Lung (tissue), 12 donors: ENCODE data around the gene PDE4B. TPM values are rescaled to one million over a fixed set of nuclear protein-coding genes. Genes with fewer than 3 reads are reported as not detected.

Experiments
- ATAC-seq: fragments of 200-7000 bp; cut with Tn5 transposase; one replicate; pipeline ENCODE4 v1.9.1; 2020; ENCODE audit warnings: moderate number of reproducible peaks; ENCODE audit not compliant: insufficient read depth, low FRiP score
- DNase-seq, 3 donors: peaks; one replicate each; pipeline ENCODE4 v3.0.0-alpha.2; 2013 to 2017
- H3K27ac ChIP-seq, 2 donors: one replicate each; pipeline ENCODE4 v1.5.1; 2013; ENCODE audit warnings: mild to moderate bottlenecking in 2 of 2, moderate library complexity in 2 of 2, control low read depth in 1 of 2, inconsistent platforms in 1 of 2, low read depth in 1 of 2, low read length in 1 of 2
- H3K27me3 ChIP-seq, 3 donors: one replicate each; pipeline ENCODE4 v1.5.1; 2013; ENCODE audit warnings: low read length in 2 of 3; ENCODE audit not compliant: control insufficient read depth in 3 of 3, insufficient read depth in 3 of 3
- H3K36me3 ChIP-seq, 4 donors: one replicate each; pipeline ENCODE4 v1.5.1; 2013; ENCODE audit warnings: low read length in 4 of 4, mild to moderate bottlenecking in 1 of 4, moderate library complexity in 1 of 4; ENCODE audit not compliant: control insufficient read depth in 4 of 4, insufficient read depth in 4 of 4
- H3K4me1 ChIP-seq, 5 donors: one replicate each; pipeline ENCODE4 v1.5.1; 2013; ENCODE audit warnings: low read length in 5 of 5, mild to moderate bottlenecking in 2 of 5, moderate library complexity in 1 of 5; ENCODE audit not compliant: control insufficient read depth in 5 of 5, insufficient read depth in 5 of 5
- H3K4me3 ChIP-seq: one replicate; pipeline ENCODE4 v1.5.1; 2013; ENCODE audit warnings: mild to moderate bottlenecking, control low read depth, moderate library complexity
- H3K9ac ChIP-seq, 2 donors: one replicate each; pipeline ENCODE4 v1.5.1; 2013; ENCODE audit warnings: low read length in 2 of 2, control low read depth in 1 of 2; ENCODE audit not compliant: insufficient read depth in 1 of 2
- H3K9me3 ChIP-seq, 4 donors: one replicate each; pipeline ENCODE4 v1.5.1; 2013; ENCODE audit warnings: low read length in 3 of 4, mild to moderate bottlenecking in 1 of 4, moderate library complexity in 1 of 4; ENCODE audit not compliant: control insufficient read depth in 4 of 4, insufficient read depth in 3 of 4
- WGBS, 2 donors: extraction: QIAGEN DNeasy Blood & Tissue Kit; methylation state at CpG; one replicate each; pipeline ENCODE4 v1.1.7; 2013; 5-methylcytosine and 5-hydroxymethylcytosine counted together
- polyA plus RNA-seq, 2 donors: library from polyadenylated mRNA; stranded (reverse); fragments of 200-250 nt; gene quantifications; one replicate each; pipeline ENCODE4 v1.2.1, GENCODE V29; 2013
- total RNA-seq, 2 donors: library from RNA; depleted of rRNA in 1 of 2; stranded (reverse); fragments of >200 nt in 1 of 2; gene quantifications; one replicate each; pipeline ENCODE4 v1.2.1, GENCODE V29; 2014 to 2021
- TF ChIP-seq, protein P1 (sequence below): IDR thresholded peaks from 2 replicates; pipeline ENCODE4 v1.5.1; 2012; ENCODE audit warnings: mild to moderate bottlenecking; ENCODE audit errors: control extremely low read depth, extremely low read depth
- donor health status: control.
- donor health status: control.
- donor health status: Bipolar disorder and iron deficiency.
- donor health status: healthy.
- donor health status: DM: yes; HTN: yes; CAD: no.

PDE4B gene
- total and polyA plus RNA-seq, 4 donors: 4.0 to 96.2 (median 20.2) TPM

DNA sequence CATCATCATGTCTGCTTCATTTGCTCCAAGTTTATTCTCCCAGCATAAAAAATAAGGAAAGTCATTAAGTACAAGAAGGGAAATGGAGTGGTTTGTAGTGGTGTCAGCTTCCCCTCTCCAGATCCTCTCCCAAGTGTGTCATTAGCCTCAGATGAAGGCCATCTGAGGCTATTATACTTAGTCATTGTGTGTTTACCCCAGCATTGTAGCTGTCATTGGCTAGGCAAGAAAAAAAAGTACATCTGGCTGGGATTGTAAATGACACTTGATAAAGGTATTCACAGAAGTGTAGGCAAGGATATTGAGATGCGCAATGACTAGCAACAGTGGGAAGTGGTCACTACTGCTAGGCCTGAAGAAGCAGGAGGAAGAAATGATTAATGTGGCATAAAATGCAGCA lies 424.3 kb downstream of the PDE4B start:
- Histone ChIP-seq H3K36me3 (no peaks in the 10 kb centered on the region), H3K9ac (no peak overlapping the region), H3K4me3 (no peak overlapping the region), H3K9me3 (no peaks in the 10 kb centered on the region), H3K27ac (no peak overlapping the region), H3K27me3 (no peaks in the 10 kb centered on the region), H3K4me1 (no peaks in the 10 kb centered on the region)
- ATAC-seq: no peak
- no peak for DNase-seq
- 98 to 100% methylated on average over 1 of the region's 1 CpG for WGBS, 2 donors
- TF ChIP-seq, protein P1, sequence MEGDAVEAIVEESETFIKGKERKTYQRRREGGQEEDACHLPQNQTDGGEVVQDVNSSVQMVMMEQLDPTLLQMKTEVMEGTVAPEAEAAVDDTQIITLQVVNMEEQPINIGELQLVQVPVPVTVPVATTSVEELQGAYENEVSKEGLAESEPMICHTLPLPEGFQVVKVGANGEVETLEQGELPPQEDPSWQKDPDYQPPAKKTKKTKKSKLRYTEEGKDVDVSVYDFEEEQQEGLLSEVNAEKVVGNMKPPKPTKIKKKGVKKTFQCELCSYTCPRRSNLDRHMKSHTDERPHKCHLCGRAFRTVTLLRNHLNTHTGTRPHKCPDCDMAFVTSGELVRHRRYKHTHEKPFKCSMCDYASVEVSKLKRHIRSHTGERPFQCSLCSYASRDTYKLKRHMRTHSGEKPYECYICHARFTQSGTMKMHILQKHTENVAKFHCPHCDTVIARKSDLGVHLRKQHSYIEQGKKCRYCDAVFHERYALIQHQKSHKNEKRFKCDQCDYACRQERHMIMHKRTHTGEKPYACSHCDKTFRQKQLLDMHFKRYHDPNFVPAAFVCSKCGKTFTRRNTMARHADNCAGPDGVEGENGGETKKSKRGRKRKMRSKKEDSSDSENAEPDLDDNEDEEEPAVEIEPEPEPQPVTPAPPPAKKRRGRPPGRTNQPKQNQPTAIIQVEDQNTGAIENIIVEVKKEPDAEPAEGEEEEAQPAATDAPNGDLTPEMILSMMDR: no peak

DNA sequence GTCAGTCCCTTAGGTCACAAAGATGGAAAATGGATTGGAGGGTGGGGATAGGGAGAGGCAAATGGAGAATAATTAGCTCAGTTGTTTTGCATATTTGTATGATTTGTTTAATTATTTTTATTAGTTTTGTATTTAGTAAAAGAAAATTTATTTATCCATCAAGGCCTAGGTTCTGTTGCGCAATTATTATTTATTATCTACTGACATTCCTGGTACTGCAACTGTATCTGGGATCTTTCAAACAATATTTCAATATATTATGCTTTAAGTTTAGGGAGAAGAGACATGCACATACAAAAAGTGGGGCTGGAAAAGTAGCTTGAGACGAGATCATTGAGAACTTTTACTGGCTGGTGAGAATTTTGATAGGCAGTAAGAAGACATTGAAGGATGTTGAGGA lies 424.9 kb downstream of the PDE4B start:
- TF ChIP-seq, protein P1: no peak
- 95% methylated on average over 2 of the region's 2 CpGs for WGBS, 2 donors
- no peaks in the 10 kb centered on the region for H3K4me1 ChIP-seq
- DNase-seq (no peak), ATAC-seq (no peak)
- H3K36me3 ChIP-seq: no peaks in the 10 kb centered on the region
- no peak overlapping the region for H3K4me3 ChIP-seq
- no peak overlapping the region for H3K27ac ChIP-seq
- no peaks in the 10 kb centered on the region for H3K9me3 ChIP-seq
- H3K27me3 ChIP-seq: no peaks in the 10 kb centered on the region
- no peak overlapping the region for H3K9ac ChIP-seq

DNA sequence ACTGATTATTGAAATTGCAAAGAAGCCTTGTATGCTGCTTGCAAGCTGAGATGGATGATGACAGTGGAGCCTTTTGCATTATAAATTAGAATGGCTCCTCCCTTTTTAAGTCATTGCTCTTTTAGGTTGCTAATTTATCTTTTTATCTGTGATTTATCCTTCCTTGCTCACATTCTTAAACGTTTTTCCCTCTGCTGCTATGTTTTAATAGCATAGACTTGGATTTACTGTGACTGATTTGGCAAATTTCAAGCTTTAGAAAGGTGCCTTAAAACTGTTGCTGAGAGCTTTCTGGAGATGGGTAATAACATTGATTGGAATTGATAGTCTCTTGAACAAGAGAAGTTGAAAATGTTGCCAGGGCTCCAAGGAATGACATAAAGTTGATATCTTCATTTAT lies 427.8 kb downstream of the PDE4B start:
- Histone ChIP-seq H3K4me1 (no peaks in the 10 kb centered on the region), H3K27me3 (no peaks in the 10 kb centered on the region), H3K9ac (no peak overlapping the region), H3K36me3 (no peaks in the 10 kb centered on the region), H3K9me3 (no peaks in the 10 kb centered on the region), H3K27ac (no peak overlapping the region), H3K4me3 (no peak overlapping the region)
- ATAC-seq: no peak
- TF ChIP-seq, protein P1: no peak
- WGBS, 2 donors: 23 to 34% methylated on average over 1 of the region's 1 CpG
- DNase-seq: no peak

DNA sequence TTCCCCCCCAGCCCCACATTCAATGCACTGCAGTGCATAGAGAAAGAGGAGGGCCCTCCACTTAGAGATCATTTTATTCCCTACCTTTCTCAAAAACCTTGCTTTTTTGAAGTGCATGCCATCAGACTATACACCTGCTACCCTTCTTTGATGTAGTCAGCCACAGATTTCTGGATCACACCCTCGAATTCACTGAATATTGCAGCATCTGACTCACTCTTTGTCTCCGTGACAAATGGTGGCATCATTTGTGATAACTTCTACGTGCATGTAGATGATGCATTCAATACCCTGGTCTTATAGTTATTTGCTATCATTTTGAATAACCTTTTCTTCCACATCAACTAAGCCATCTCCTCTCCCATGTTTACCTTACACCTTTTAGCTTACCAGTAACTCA lies 431.0 kb downstream of the PDE4B start:
- 84 to 91% methylated on average over 3 of the region's 3 CpGs for WGBS, 2 donors
- no peak overlapping the region for H3K9ac ChIP-seq
- TF ChIP-seq, protein P1: no peak
- no peak overlapping the region for H3K27ac ChIP-seq
- ATAC-seq: no peak
- H3K27me3 ChIP-seq: no peaks in the 10 kb centered on the region
- H3K4me1 ChIP-seq: no peaks in the 10 kb centered on the region
- no peak overlapping the region for H3K4me3 ChIP-seq
- no peaks in the 10 kb centered on the region for H3K36me3 ChIP-seq
- no peaks in the 10 kb centered on the region for H3K9me3 ChIP-seq
- no peak for DNase-seq
